Fibroblast of lung (primary cell): Measurements from ENCODE around the gene TM9SF2.

Experiments
- CTCF ChIP-seq, 2 donors: IDR thresholded peaks in 1 of 2; conservative IDR thresholded peaks in 1 of 2; 1 replicate in 1 of 2; 2 replicates in 1 of 2; pipeline ENCODE4 v1.5.1; 2011 to 2012; ENCODE audit warnings: low read length in 2 of 2, control low read depth in 1 of 2, inconsistent platforms in 1 of 2, low read depth in 1 of 2, mild to moderate bottlenecking in 1 of 2
- EZH2 ChIP-seq: IDR thresholded peaks from 2 replicates; pipeline ENCODE4 v1.5.1; 2012; ENCODE audit warnings: low read length, control low read depth, mild to moderate bottlenecking; ENCODE audit errors: missing control alignments

GRCh38 chr13:99517984-99518383 is 16.7 kb downstream of the TM9SF2 start:
- TF ChIP-seq CTCF (conservative IDR thresholded peaks at IDR 0.05 in 1 of 2, IDR thresholded peaks at IDR 0.05 in 1 of 2; ENCODE audit: low read depth in 1 of 2, low read length in 2 of 2), result no peak
- no peak for TF ChIP-seq EZH2
